Gastrocnemius medialis (tissue), 4 donors: ENCODE results near the gene CAB39. TPM values are rescaled to one million over a fixed set of nuclear protein-coding genes. Genes with fewer than 3 reads are reported as not detected.

Experiments
- ATAC-seq, 2 donors: fragments of 150-250 bp; one replicate each; pipeline ENCODE4 v1.9.1; 2016
- DNase-seq, 2 donors: peaks; one replicate each; pipeline ENCODE4 v3.0.0-alpha.2; 2019
- H3K27ac ChIP-seq, 4 donors: fragments of 200-600 bp; sonication (generic); 1 replicate in 1 of 4; 2 replicates in 3 of 4; pipeline ENCODE4 v1.5.1; 2016 to 2018; ENCODE audit warnings: mild to moderate bottlenecking in 2 of 4, moderate library complexity in 1 of 4
- H3K27me3 ChIP-seq, 3 donors: fragments of 200-600 bp; sonication (generic) in 2 of 3; 1 replicate in 1 of 3; 2 replicates in 2 of 3; pipeline versions ENCODE4 v1.5.1 to v1.6.0; 2016 to 2019; ENCODE audit warnings: mild to moderate bottlenecking in 1 of 3, moderate library complexity in 1 of 3
- H3K36me3 ChIP-seq, 2 donors: fragments of 200-600 bp; sonication (generic) in 1 of 2; one replicate each; pipeline ENCODE4 v1.5.1; 2017 to 2018
- H3K4me1 ChIP-seq, 2 donors: fragments of 200-600 bp; sonication (generic) in 1 of 2; one replicate each; pipeline ENCODE4 v1.5.1; 2016 to 2017; ENCODE audit warnings: mild to moderate bottlenecking in 2 of 2
- H3K4me3 ChIP-seq, 4 donors: fragments of 200-600 bp; sonication (generic) in 3 of 4; 1 replicate in 1 of 4; 2 replicates in 3 of 4; pipeline ENCODE4 v1.5.1; 2016 to 2019; ENCODE audit warnings: mild to moderate bottlenecking in 2 of 4
- H3K9me3 ChIP-seq, 3 donors: fragments of 200-600 bp; sonication (generic) in 2 of 3; 1 replicate in 1 of 3; 2 replicates in 2 of 3; pipeline ENCODE4 v1.5.1; 2016 to 2019
- POLR2A ChIP-seq, 2 donors: fragments of 450-650 bp; IDR thresholded peaks; one replicate each; pipeline ENCODE4 v1.6.1; 2017; ENCODE audit warnings: antibody characterized with exemption in 2 of 2, mild to moderate bottlenecking in 2 of 2, moderate library complexity in 2 of 2
- in situ Hi-C, 4 donors: fragments of 200-750 bp; cut with MboI; loops; one replicate each; pipeline versions ENCODE4 v1.15.0 to v1.8.0; 2017; ENCODE audit warnings: low sequenced_read_pairs in 4 of 4
- intact Hi-C: fragments of 100-400 bp; cut with DNase I; formaldehyde crosslinking; loops from one replicate; pipeline ENCODE4 v1.15.1; 2023; ENCODE audit warnings: low total_unique reads
- total RNA-seq, 4 donors: library from RNA; depleted of rRNA; stranded (reverse); fragments of >200 nt; gene quantifications; one replicate each; pipeline versions ENCODE4 v1.1.0 to v1.2.3, GENCODE V29; 2016
- TF ChIP-seq, protein P1 (sequence below), 5 experiments: fragments of 450-650 bp in 3 of 5; fragments of 200-600 bp in 2 of 5; sonication (generic) in 2 of 5; IDR thresholded peaks in 4 of 5; conservative IDR thresholded peaks in 1 of 5; 1 replicate in 4 of 5; 2 replicates in 1 of 5; pipeline ENCODE4 v1.5.1; 2016 to 2019; ENCODE audit warnings: antibody characterized with exemption in 5 of 5, mild to moderate bottlenecking in 3 of 5, moderate library complexity in 3 of 5

The CAB39 gene
- total RNA-seq, 4 donors from 2014 or later, result 93.9 to 211 (median 133) TPM

DNA sequence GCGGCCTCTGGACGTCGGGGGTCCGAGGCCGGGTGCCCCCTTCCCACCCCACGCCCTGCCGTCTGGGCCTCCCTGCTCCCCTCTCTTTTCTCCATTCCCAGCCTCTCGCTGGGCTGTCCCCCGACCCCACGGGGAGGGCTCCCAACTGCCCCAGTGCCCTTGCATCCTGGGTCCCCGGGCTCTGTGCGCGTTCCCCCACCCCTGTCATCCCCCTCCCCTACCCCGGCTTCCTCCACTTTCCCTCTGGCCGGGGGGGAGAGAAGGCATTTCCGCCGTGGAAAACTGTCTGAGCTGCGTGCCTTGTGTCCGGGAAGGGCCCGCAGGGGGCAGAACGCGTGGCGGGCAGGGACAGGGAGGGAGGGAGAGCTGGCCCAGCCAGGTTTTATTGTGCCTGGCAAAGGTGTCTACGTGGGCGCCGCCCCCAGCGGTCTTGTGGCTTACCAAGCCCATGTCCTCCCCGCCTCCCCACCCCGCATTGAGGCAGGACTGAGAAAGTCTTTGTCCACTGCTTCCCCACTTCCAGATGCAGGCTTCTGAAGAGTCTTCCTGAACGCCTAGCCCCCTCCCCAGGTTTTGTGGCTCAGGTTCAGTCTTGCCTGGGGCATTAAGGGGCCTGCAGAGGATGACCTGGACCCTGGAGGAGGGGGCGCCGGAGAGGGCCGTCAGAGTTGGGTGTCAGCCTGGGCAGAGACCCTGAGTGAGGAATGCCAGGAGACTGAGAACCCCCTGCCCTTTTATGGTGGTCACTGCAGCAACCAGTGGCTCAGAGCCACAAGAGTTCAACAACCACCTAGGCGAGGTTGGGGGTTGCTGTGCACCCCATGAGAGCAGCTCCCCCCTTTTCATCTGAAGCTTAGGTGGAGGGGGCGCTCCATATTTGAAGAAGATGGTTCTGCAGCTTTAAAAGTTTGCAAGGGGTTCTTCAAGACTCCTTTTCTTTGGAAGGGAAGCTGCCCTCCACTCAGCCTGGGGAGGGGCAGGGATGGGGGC lies 153.4 kb downstream of the CAB39 start:
- Histone ChIP-seq H3K4me3 (peak overlapping the region; percentile 59 to 77 (median 67)), H3K27ac (peak overlapping the region in 2 of 4 donors; percentile 15 to 38), H3K27me3 (peaks cover 2 to 26% (median 18%) of the 10 kb centered on the region in 3 donors), H3K36me3 (no peaks in the 10 kb centered on the region), H3K9me3 (no peaks in the 10 kb centered on the region), H3K4me1 (peaks cover 4 to 6% of the 10 kb centered on the region in 2 donors)
- ATAC-seq (no peak), DNase-seq (no peak)
- in situ Hi-C loops, result no loop called here
- intact Hi-C loops, result no loop called here
- TF ChIP-seq POLR2A (IDR thresholded peaks at IDR 0.05), result no peak
- TF ChIP-seq, protein P1, sequence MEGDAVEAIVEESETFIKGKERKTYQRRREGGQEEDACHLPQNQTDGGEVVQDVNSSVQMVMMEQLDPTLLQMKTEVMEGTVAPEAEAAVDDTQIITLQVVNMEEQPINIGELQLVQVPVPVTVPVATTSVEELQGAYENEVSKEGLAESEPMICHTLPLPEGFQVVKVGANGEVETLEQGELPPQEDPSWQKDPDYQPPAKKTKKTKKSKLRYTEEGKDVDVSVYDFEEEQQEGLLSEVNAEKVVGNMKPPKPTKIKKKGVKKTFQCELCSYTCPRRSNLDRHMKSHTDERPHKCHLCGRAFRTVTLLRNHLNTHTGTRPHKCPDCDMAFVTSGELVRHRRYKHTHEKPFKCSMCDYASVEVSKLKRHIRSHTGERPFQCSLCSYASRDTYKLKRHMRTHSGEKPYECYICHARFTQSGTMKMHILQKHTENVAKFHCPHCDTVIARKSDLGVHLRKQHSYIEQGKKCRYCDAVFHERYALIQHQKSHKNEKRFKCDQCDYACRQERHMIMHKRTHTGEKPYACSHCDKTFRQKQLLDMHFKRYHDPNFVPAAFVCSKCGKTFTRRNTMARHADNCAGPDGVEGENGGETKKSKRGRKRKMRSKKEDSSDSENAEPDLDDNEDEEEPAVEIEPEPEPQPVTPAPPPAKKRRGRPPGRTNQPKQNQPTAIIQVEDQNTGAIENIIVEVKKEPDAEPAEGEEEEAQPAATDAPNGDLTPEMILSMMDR (IDR thresholded peaks at IDR 0.05 in 4 of 5, conservative IDR thresholded peaks at IDR 0.05 in 1 of 5), result no peak

DNA sequence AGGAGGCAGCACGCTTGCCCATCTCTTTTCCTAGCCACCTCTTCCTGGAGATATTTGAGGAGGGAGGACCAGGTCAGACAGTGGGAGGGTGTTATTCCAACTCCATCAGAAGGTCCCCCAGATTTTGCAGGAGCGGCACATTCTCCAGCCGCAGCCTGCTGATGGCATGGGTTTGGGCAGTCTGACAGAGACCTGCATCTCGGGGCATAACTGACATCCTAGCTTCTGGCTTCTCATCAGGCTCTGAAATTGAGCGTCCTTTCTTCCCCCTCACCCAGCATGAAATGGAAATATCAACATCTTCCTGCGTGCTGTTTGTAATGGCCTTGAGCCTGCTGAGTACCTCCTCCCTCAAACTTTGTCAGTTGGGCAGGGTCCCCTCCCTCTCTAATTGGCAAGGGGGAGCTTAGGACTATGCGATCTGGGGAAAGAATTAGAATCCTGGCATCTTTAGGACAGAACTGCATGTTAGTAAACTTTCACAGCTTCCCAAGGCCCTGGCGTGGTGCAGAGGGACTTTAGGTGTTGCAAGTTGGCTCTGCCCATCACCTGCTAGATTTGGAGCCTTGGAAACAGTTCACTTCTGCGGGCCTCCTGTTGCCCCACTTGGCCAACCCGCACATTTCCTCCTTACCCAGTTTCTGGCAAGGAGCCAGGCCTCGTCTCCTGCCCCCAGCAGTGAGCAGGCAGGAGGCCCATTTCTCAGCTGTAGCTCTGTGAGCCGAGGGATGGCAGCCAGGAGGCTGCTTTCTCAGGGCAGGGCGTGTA lies 154.3 kb downstream of the CAB39 start:
- Histone ChIP-seq H3K36me3 (no peaks in the 10 kb centered on the region), H3K9me3 (no peaks in the 10 kb centered on the region), H3K4me1 (peaks cover 8 to 9% of the 10 kb centered on the region in 2 donors), H3K4me3 (no peak overlapping the region), H3K27ac (no peak overlapping the region), H3K27me3 (peaks cover 2 to 26% (median 18%) of the 10 kb centered on the region in 3 donors)
- in situ Hi-C loops (no loop called here), intact Hi-C loops (no loop called here)
- no peak for DNase-seq
- TF ChIP-seq, protein P1 (IDR thresholded peaks at IDR 0.05 in 4 of 5, conservative IDR thresholded peaks at IDR 0.05 in 1 of 5), result no peak
- no peak for TF ChIP-seq POLR2A (IDR thresholded peaks at IDR 0.05)
- ATAC-seq, result no peak

DNA sequence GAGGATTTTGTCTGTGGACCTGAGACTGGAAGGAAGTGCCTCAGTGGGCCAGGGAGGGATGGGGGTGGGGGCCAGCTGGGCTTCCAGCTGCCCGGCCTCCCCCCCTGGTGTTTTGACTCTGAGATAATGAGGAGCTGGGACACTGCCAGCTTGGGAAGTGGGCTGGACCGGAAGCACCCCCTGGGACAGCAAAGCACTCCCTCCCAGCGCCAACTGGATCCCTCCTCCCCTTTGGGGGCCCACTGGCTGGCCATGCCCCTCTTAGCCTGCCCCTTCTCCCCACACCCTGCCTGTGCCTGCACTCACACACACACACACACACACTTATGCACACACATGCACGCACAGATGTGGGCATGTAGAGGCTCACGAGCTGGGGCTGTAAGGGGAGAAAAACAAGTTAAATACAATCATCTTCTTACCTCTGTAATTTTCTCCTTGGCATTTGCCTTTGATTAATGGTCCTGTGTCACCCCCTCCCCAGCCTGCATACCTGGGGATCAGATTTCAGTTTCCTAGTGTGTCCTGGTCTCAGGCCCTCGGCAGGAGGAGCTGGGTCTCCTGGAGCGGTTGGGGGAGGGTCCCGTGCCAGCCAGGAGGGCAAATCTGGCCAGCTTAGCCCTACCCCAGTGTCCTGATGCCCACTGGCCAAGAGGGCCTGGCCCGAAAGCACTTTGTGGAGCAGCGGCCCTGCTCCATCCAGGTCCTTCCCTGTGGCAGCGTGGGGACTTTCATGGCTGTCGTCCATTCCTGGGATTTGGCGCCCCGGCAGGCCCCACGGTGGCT lies 155.7 kb downstream of the CAB39 start:
- H3K4me3 ChIP-seq, result no peak overlapping the region
- peaks cover 8 to 9% of the 10 kb centered on the region in 2 donors for H3K4me1 ChIP-seq
- H3K9me3 ChIP-seq, result no peaks in the 10 kb centered on the region
- in situ Hi-C loops (no loop called here), intact Hi-C loops (no loop called here)
- peak overlapping the region in 2 of 4 donors; percentile 16 to 19 for H3K27ac ChIP-seq
- DNase-seq (no peak), ATAC-seq (no peak)
- H3K36me3 ChIP-seq, result no peaks in the 10 kb centered on the region
- TF ChIP-seq POLR2A (IDR thresholded peaks at IDR 0.05), result no peak
- TF ChIP-seq, protein P1 (IDR thresholded peaks at IDR 0.05 in 4 of 5, conservative IDR thresholded peaks at IDR 0.05 in 1 of 5), result no peak
- peaks cover 2 to 25% (median 12%) of the 10 kb centered on the region in 3 donors for H3K27me3 ChIP-seq
